Epidermal melanocyte (primary cell): ENCODE data around the gene NUP188.

Source experiments
- DNase-seq: peaks from one replicate; pipeline ENCODE4 v3.0.0; 2011; ENCODE audit warnings: low spot score; ENCODE audit not compliant: insufficient read length

Gene NUP188

GRCh38 chr9:128947527-128948301, at the start of gene NUP188, which contains the start of gene DOLK:
TSS of gene NUP188 (plus strand) at chr9:128947699. CDS start at chr9:128947720, 21 bp downstream.
TSS of gene DOLK (minus strand) at chr9:128947603. CDS start at chr9:128947303, 300 bp downstream.
- peak; percentile 97 for DNase-seq

GRCh38 chr9:128898382-128898781, 49.1 kb upstream of the NUP188 start:
- DNase-seq, result no peak

- DNase-seq, result no peak
Measured at GRCh38 chr9:128898845-128899565, 48.5 kb upstream of the NUP188 start.

- no peak for DNase-seq
Measured at GRCh38 chr9:128899566-128900322, 47.8 kb upstream of the NUP188 start.

- DNase-seq, result no peak
Measured at GRCh38 chr9:128901379-128901778, 46.1 kb upstream of the NUP188 start.

- no peak for DNase-seq
Measured at GRCh38 chr9:128901822-128902221, 45.7 kb upstream of the NUP188 start.

- no peak for DNase-seq
Measured at GRCh38 chr9:128902351-128903078, 45.0 kb upstream of the NUP188 start.

- no peak for DNase-seq
Measured at GRCh38 chr9:128903079-128903461, 44.4 kb upstream of the NUP188 start.

GRCh38 chr9:128903871-128904620, 43.5 kb upstream of the NUP188 start:
- DNase-seq, result no peak

- DNase-seq, result no peak
Measured at GRCh38 chr9:128905964-128906363, 41.5 kb upstream of the NUP188 start.

- no peak for DNase-seq
Measured at GRCh38 chr9:128906741-128907140, 40.8 kb upstream of the NUP188 start.

- no peak for DNase-seq
Measured at GRCh38 chr9:128908372-128908771, 39.1 kb upstream of the NUP188 start.

GRCh38 chr9:128909859-128910258, 37.6 kb upstream of the NUP188 start:
- no peak for DNase-seq

- DNase-seq, result no peak
Measured at GRCh38 chr9:128910906-128911305, 36.6 kb upstream of the NUP188 start.

- DNase-seq, result no peak
Measured at GRCh38 chr9:128911529-128912035, 35.9 kb upstream of the NUP188 start.

- peak; percentile 48 for DNase-seq
Measured at GRCh38 chr9:128912270-128912853, 35.1 kb upstream of the NUP188 start.

GRCh38 chr9:128913048-128913900, 34.2 kb upstream of the NUP188 start:
- DNase-seq, result no peak

GRCh38 chr9:128913995-128914772, 33.3 kb upstream of the NUP188 start:
- no peak for DNase-seq
